ENCODE results near the gene ARL5B.

DNA sequence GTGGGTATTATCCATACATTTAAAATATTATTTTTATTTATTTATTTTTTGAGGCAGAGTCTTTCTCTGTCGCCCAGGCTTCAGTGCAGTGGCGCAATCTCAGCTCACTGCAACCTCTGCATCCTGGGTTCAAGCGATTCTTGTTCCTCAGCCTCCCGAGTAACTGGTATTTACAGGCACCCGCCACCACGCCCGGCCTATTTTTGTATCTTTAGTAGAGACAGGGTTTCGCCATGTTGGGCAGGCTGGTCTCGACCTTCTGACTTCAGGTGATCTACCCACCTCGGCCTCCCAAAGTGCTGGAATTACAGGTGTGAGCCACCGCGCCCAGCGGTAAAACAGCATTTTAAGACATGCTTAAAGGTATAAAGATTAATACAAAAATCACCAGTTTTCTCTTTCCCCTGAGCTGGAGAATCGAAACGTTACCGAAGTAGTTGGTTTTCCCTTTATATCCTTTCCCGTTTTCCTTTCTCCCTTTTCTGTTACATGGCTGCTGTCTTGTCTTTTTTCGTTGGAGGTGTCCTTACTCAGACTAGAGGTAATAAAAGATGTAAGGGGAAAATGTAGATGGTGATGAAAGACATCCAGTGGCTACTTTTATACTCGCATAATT is 1.7 kb downstream of the ARL5B start:
- TF ChIP-seq, protein P1, sequence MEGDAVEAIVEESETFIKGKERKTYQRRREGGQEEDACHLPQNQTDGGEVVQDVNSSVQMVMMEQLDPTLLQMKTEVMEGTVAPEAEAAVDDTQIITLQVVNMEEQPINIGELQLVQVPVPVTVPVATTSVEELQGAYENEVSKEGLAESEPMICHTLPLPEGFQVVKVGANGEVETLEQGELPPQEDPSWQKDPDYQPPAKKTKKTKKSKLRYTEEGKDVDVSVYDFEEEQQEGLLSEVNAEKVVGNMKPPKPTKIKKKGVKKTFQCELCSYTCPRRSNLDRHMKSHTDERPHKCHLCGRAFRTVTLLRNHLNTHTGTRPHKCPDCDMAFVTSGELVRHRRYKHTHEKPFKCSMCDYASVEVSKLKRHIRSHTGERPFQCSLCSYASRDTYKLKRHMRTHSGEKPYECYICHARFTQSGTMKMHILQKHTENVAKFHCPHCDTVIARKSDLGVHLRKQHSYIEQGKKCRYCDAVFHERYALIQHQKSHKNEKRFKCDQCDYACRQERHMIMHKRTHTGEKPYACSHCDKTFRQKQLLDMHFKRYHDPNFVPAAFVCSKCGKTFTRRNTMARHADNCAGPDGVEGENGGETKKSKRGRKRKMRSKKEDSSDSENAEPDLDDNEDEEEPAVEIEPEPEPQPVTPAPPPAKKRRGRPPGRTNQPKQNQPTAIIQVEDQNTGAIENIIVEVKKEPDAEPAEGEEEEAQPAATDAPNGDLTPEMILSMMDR (IDR thresholded peaks at IDR 0.05): no peak
- no peak for TF ChIP-seq EP300 (IDR thresholded peaks at IDR 0.05)
- no peak for TF ChIP-seq POLR2AphosphoS5 (IDR thresholded peaks at IDR 0.05)
